Tibial nerve (tissue), 4 donors: Measurements from ENCODE around the gene LOXHD1. TPM values are rescaled to one million over a fixed set of nuclear protein-coding genes. Genes with fewer than 3 reads are reported as not detected.

Experiments used
- DNase-seq, 2 donors: peaks; one replicate each; pipeline ENCODE4 v3.0.0-alpha.2; 2019; ENCODE audit warnings: low spot score in 2 of 2
- H3K27ac ChIP-seq, 4 donors: fragments of 200-600 bp; sonication (generic) in 3 of 4; one replicate each; pipeline ENCODE4 v1.5.1; 2017 to 2019; ENCODE audit warnings: mild to moderate bottlenecking in 1 of 4
- H3K27me3 ChIP-seq, 2 donors: fragments of 200-600 bp; sonication (generic) in 1 of 2; one replicate each; pipeline versions ENCODE4 v1.5.1 to v1.6.0; 2017 to 2019
- H3K36me3 ChIP-seq, 3 donors: fragments of 200-600 bp; sonication (generic); one replicate each; pipeline ENCODE4 v1.5.1; 2018 to 2019
- H3K4me1 ChIP-seq, 4 donors: fragments of 200-600 bp; sonication (generic) in 3 of 4; one replicate each; pipeline ENCODE4 v1.5.1; 2017 to 2019
- H3K4me3 ChIP-seq, 4 donors: fragments of 200-600 bp; sonication (generic) in 3 of 4; one replicate each; pipeline ENCODE4 v1.5.1; 2017 to 2019; ENCODE audit warnings: mild to moderate bottlenecking in 1 of 4, moderate library complexity in 1 of 4
- H3K9me3 ChIP-seq, 4 donors: fragments of 200-600 bp; sonication (generic) in 3 of 4; one replicate each; pipeline ENCODE4 v1.5.1; 2017 to 2019
- EP300 ChIP-seq, 2 donors: sonication (generic); formaldehyde crosslinking; IDR thresholded peaks; one replicate each; pipeline ENCODE4 v1.6.1; 2017; ENCODE audit warnings: antibody characterized with exemption in 2 of 2, mild to moderate bottlenecking in 1 of 2
- POLR2A ChIP-seq, 2 donors: fragments of 450-650 bp; IDR thresholded peaks; one replicate each; pipeline ENCODE4 v1.6.1; 2017; ENCODE audit warnings: antibody characterized with exemption in 2 of 2, mild to moderate bottlenecking in 2 of 2, moderate library complexity in 2 of 2
- WGBS, 2 donors: methylation state at CpG; one replicate each; pipeline ENCODE4 v1.1.5; 2018; 5-methylcytosine and 5-hydroxymethylcytosine counted together
- total RNA-seq, 4 donors: library from RNA; depleted of rRNA; stranded (reverse); fragments of >200 nt; gene quantifications; one replicate each; pipeline ENCODE4 v1.1.0, GENCODE V29; 2016
- TF ChIP-seq, protein P1 (sequence below), 5 experiments: fragments of 200-600 bp in 3 of 5; fragments of 450-650 bp in 2 of 5; sonication (generic) in 3 of 5; IDR thresholded peaks; one replicate each; pipeline ENCODE4 v1.5.1; 2016 to 2019; ENCODE audit warnings: antibody characterized with exemption in 5 of 5, mild to moderate bottlenecking in 3 of 5, moderate library complexity in 2 of 5

LOXHD1 gene
- total RNA-seq, 4 donors from 2014 or later, result under 0.01 to 0.44 (median 0.21) TPM; not detected in 1

DNA sequence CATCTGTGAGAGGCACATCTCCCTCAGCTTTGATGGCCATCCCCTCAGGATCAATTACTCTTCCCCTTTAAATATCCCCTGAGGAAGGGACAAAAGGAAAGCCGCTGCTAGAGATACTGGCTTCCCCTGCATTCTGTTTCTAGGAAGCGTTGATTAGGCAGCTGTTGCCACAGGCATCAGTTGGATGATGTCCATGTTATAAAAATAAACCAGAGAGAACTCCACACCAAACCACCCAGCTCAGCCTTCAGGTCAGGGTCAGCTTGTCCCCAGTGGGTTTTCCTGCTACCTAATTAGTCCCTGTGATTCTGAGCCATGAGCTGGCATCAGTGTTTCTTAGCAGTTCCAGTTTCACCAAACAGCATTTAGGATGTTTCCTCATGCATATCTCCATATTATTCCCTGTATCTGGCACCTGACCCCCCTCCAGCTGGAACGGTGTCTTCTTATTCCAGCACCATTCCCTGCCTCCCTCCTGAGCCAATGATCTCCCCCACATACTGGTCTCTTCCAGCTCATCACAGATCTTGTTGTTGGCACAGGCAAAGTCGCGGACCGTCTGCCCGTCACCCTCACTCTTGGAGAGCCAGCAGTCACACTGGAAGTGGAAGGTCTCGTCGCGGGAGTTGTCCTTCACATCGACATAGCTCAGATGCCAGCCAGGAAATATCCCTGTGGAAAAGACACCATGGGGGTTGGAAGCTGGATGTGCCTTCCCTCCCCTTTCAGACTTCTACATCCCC is 168.4 kb downstream of the LOXHD1 start:
- Histone ChIP-seq H3K27ac (no peak overlapping the region), H3K9me3 (no peaks in the 10 kb centered on the region), H3K4me1 (no peaks in the 10 kb centered on the region), H3K27me3 (peaks cover 0 to 9% of the 10 kb centered on the region in 2 donors), H3K36me3 (no peaks in the 10 kb centered on the region), H3K4me3 (no peak overlapping the region)
- TF ChIP-seq POLR2A (IDR thresholded peaks at IDR 0.05), result no peak
- TF ChIP-seq, protein P1, sequence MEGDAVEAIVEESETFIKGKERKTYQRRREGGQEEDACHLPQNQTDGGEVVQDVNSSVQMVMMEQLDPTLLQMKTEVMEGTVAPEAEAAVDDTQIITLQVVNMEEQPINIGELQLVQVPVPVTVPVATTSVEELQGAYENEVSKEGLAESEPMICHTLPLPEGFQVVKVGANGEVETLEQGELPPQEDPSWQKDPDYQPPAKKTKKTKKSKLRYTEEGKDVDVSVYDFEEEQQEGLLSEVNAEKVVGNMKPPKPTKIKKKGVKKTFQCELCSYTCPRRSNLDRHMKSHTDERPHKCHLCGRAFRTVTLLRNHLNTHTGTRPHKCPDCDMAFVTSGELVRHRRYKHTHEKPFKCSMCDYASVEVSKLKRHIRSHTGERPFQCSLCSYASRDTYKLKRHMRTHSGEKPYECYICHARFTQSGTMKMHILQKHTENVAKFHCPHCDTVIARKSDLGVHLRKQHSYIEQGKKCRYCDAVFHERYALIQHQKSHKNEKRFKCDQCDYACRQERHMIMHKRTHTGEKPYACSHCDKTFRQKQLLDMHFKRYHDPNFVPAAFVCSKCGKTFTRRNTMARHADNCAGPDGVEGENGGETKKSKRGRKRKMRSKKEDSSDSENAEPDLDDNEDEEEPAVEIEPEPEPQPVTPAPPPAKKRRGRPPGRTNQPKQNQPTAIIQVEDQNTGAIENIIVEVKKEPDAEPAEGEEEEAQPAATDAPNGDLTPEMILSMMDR (IDR thresholded peaks at IDR 0.05), result no peak
- TF ChIP-seq EP300 (IDR thresholded peaks at IDR 0.05), result no peak
- WGBS, 2 donors, result 80 to 82% methylated on average over 11 of the region's 11 CpGs
- no peak for DNase-seq

DNA sequence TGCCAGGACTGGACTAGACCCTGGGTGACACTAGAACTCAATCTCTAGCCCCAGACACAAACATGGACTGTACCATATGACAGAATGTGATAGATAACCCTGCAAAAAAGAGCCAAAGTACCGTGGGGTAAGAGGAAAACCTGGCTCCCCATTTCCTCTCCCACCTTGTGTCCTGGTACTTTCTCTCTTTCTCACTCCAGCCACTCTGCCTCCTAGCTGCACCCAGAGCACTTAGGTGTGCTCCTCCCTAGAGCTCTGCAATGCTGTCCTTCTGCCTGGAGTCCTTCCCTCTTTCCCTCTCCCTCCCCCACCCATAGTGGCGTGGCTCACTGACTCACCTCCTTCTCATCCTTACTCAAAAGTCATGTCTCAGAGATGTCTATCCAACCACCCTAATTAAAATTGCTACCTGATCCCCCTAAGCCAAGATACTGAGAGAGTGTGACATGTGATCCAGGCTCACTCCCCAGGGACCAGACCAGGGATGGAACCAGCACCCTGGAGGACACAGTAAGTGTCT is 171.3 kb downstream of the LOXHD1 start:
- peaks cover 0 to 9% of the 10 kb centered on the region in 2 donors for H3K27me3 ChIP-seq
- peaks cover 0 to 1% (median 0%) of the 10 kb centered on the region in 4 donors for H3K4me1 ChIP-seq
- DNase-seq, result no peak
- WGBS, 2 donors, result 57 to 69% methylated on average over 2 of the region's 2 CpGs
- H3K27ac ChIP-seq, result no peak overlapping the region
- H3K9me3 ChIP-seq, result peaks cover 0 to 11% (median 0%) of the 10 kb centered on the region in 4 donors
- TF ChIP-seq POLR2A (IDR thresholded peaks at IDR 0.05), result no peak
- TF ChIP-seq, protein P1 (IDR thresholded peaks at IDR 0.05), result no peak
- no peak for TF ChIP-seq EP300 (IDR thresholded peaks at IDR 0.05)
- H3K36me3 ChIP-seq, result no peaks in the 10 kb centered on the region
- no peak overlapping the region for H3K4me3 ChIP-seq

DNA sequence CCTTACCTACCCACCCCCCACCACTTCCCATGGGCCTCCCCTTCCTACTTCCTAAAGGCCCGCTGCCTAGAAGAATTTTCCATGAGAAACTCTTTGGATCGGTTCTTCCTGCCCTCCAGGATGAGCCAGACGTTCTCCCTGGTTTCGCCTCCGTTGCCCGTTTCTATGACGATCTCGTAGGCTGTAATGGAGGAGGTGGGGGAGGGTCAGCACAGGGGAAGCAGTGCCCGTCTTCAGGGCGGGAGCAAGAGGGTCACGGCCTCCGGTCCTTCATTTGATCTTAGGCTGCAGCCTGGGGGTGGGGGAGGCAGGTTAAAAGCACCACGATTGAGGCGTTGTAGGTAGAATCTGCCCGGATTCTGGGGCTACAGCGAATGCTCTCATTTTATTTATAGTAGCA is 172.0 kb downstream of the LOXHD1 start:
- peaks cover 0 to 9% of the 10 kb centered on the region in 2 donors for H3K27me3 ChIP-seq
- TF ChIP-seq POLR2A (IDR thresholded peaks at IDR 0.05) (no peak), EP300 (IDR thresholded peaks at IDR 0.05) (no peak)
- TF ChIP-seq, protein P1 (IDR thresholded peaks at IDR 0.05), result no peak
- 25 to 27% methylated on average over 16 of the region's 16 CpGs for WGBS, 2 donors
- peaks cover 0 to 11% (median 0%) of the 10 kb centered on the region in 4 donors for H3K9me3 ChIP-seq
- no peak overlapping the region for H3K4me3 ChIP-seq
- H3K27ac ChIP-seq, result no peak overlapping the region
- no peak for DNase-seq
- H3K36me3 ChIP-seq, result no peaks in the 10 kb centered on the region
- peaks cover 0 to 7% (median 0%) of the 10 kb centered on the region in 4 donors for H3K4me1 ChIP-seq

DNA sequence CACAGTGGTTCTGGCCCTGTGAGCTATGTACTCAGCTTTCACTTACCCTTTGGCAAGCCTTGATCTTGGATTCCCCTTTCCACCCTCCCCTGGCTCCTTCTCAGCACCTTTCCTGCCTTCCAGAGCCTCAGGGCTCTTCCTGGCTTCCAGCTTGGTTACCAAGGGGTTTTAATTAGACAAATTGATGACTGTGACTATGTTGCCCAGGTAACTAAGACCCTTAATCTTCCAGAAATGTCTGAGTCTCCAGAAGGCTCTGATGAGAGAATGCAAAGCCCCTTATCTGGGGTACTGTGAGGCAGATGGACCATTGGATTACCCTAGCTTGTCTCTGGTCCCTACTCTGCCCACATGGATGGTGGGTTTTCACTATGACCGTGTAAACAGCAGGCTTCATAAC is 174.2 kb downstream of the LOXHD1 start:
- DNase-seq, result no peak
- Histone ChIP-seq H3K4me3 (no peak overlapping the region), H3K27me3 (peaks cover 0 to 9% of the 10 kb centered on the region in 2 donors), H3K4me1 (peaks cover 0 to 7% (median 0%) of the 10 kb centered on the region in 4 donors), H3K27ac (no peak overlapping the region), H3K9me3 (peaks cover 0 to 11% (median 0%) of the 10 kb centered on the region in 4 donors), H3K36me3 (no peaks in the 10 kb centered on the region)
- 90 to 100% methylated on average over 1 of the region's 1 CpG for WGBS, 2 donors
- no peak for TF ChIP-seq POLR2A (IDR thresholded peaks at IDR 0.05)

DNA sequence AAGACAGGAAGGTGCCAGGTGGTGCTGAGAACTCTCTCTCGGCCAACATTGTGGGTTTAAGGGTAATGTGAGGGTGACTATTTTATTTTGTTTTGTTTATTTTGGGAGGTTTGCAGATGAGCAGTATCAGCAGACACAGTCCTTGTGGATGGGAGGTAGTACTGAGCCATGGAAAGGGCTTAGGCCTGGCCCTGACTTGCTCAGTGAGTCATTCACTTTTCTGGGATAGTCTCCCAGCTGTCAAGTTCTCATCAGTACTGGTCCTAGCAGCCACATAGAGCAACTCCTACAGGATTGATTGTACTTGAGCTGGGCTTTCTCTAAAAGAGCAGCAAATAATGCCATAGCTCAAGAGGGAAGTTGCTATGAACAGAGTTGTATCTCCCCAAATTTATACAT is 175.2 kb downstream of the LOXHD1 start:
- 67 to 93% methylated on average over 1 of the region's 1 CpG for WGBS, 2 donors
- peaks cover 0 to 11% (median 0%) of the 10 kb centered on the region in 4 donors for H3K9me3 ChIP-seq
- no peaks in the 10 kb centered on the region for H3K36me3 ChIP-seq
- H3K27me3 ChIP-seq, result peaks cover 0 to 9% of the 10 kb centered on the region in 2 donors
- H3K4me1 ChIP-seq, result peaks cover 0 to 7% (median 0%) of the 10 kb centered on the region in 4 donors
- TF ChIP-seq POLR2A (IDR thresholded peaks at IDR 0.05), result no peak
- no peak for TF ChIP-seq EP300 (IDR thresholded peaks at IDR 0.05)
- TF ChIP-seq, protein P1 (IDR thresholded peaks at IDR 0.05), result no peak
- no peak overlapping the region for H3K27ac ChIP-seq
- H3K4me3 ChIP-seq, result no peak overlapping the region
- DNase-seq, result no peak
